ENCODE results near the gene KAZN.

DNA sequence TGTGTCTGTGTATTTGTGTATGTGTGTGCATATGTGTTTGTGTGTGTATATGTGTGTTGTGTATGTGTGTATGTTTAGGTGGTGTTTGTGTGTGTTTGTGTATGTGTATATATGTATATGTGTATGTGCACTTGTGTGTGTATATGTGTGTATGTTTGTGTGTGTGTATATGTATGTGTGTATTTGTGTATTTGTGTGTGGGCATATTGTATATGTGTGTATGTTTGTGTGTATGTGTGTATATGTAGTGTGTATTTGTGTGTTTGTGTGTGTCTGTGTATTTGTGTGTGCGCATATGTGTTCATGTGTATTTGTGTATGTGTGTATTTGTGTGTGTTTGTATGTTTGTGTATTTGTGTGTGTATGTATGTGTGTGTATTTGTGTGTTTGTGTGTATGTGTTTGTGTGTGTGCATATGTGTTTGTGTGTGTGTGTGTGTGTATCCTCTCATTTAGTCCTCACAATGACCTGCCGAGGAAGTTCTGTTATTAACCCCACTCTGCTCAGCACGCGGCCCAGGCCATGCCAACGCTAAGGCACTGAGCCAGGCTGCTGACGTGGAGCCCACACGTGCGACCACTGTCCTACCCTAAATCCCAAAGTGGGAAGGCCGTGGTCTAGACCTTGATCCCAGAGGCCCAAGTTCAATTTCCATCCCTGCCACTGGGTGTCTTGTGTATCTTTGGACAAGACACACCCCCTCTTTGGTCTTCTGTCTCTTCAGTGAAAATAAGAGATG lies 511.8 kb downstream of the KAZN start:
- TF ChIP-seq, protein P1, sequence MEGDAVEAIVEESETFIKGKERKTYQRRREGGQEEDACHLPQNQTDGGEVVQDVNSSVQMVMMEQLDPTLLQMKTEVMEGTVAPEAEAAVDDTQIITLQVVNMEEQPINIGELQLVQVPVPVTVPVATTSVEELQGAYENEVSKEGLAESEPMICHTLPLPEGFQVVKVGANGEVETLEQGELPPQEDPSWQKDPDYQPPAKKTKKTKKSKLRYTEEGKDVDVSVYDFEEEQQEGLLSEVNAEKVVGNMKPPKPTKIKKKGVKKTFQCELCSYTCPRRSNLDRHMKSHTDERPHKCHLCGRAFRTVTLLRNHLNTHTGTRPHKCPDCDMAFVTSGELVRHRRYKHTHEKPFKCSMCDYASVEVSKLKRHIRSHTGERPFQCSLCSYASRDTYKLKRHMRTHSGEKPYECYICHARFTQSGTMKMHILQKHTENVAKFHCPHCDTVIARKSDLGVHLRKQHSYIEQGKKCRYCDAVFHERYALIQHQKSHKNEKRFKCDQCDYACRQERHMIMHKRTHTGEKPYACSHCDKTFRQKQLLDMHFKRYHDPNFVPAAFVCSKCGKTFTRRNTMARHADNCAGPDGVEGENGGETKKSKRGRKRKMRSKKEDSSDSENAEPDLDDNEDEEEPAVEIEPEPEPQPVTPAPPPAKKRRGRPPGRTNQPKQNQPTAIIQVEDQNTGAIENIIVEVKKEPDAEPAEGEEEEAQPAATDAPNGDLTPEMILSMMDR (IDR thresholded peaks at IDR 0.05): no peak
- TF ChIP-seq POLR2A (IDR thresholded peaks at IDR 0.05): no peak
